ENCODE data around the gene KLHL29. TPM values are rescaled to one million over a fixed set of nuclear protein-coding genes. Genes with fewer than 3 reads are reported as not detected.

The KLHL29 gene
- total RNA-seq, 1 experiment from 2014 or later, result 12.2 TPM

- CTCF ChIA-PET, result no interaction called here
- H3K9me3 ChIP-seq (ENCODE audit: low read depth, low read length, poor library complexity, severe bottlenecking), result no peaks in the 10 kb centered on the region
- H3K27ac ChIP-seq (ENCODE audit: low read depth, low read length, poor library complexity, severe bottlenecking), result no peak overlapping the region
- BruUV-seq (replicated peaks), result no TSS peak
- no peaks in the 10 kb centered on the region for H3K4me1 ChIP-seq (ENCODE audit: insufficient read depth, low read length, poor library complexity, severe bottlenecking)
- no peak for DNase-seq (ENCODE audit: low spot score)
- TF ChIP-seq CTCF (conservative IDR thresholded peaks at IDR 0.05; ENCODE audit: low read depth, low read length) (no peak), EZH2 (IDR thresholded peaks at IDR 0.05; ENCODE audit: borderline replicate concordance, low read depth, low read length, poor library complexity, severe bottlenecking) (no peak)
- H3K27me3 ChIP-seq (replicated peaks; ENCODE audit: insufficient read depth, low read depth, low read length, poor library complexity), result no peaks in the 10 kb centered on the region
- intact Hi-C loops (cut with micrococcal nuclease; ENCODE audit: unreplicated experiment), result no loop called here
- no peak overlapping the region for H3K4me3 ChIP-seq (ENCODE audit: low read depth, low read length, poor library complexity, severe bottlenecking)
- H3K36me3 ChIP-seq (ENCODE audit: insufficient read depth, low read length, poor library complexity, severe bottlenecking), result no peaks in the 10 kb centered on the region
- POLR2A ChIA-PET (ENCODE audit: low non-redundant PET), result no interaction called here
Observed at GRCh38 chr2:23356711-23357110, 28.3 kb upstream of the KLHL29 start.

GRCh38 chr2:23359631-23360567, 25.1 kb upstream of the KLHL29 start:
- DNase-seq (ENCODE audit: low spot score), result no peak
- intact Hi-C loops (cut with micrococcal nuclease; ENCODE audit: unreplicated experiment), result no loop called here
- CTCF ChIA-PET, result no interaction called here
- Histone ChIP-seq H3K4me3 (ENCODE audit: low read depth, low read length, poor library complexity, severe bottlenecking) (no peak overlapping the region), H3K9me3 (ENCODE audit: low read depth, low read length, poor library complexity, severe bottlenecking) (no peaks in the 10 kb centered on the region), H3K36me3 (ENCODE audit: insufficient read depth, low read length, poor library complexity, severe bottlenecking) (no peaks in the 10 kb centered on the region), H3K4me1 (ENCODE audit: insufficient read depth, low read length, poor library complexity, severe bottlenecking) (no peaks in the 10 kb centered on the region), H3K27me3 (replicated peaks; ENCODE audit: insufficient read depth, low read depth, low read length, poor library complexity) (no peaks in the 10 kb centered on the region), H3K27ac (ENCODE audit: low read depth, low read length, poor library complexity, severe bottlenecking) (no peak overlapping the region)
- TF ChIP-seq EZH2 (IDR thresholded peaks at IDR 0.05; ENCODE audit: borderline replicate concordance, low read depth, low read length, poor library complexity, severe bottlenecking), result no peak
- no peak for TF ChIP-seq CTCF (conservative IDR thresholded peaks at IDR 0.05; ENCODE audit: low read depth, low read length)
- POLR2A ChIA-PET (ENCODE audit: low non-redundant PET), result no interaction called here
- no TSS peak for BruUV-seq (replicated peaks)

GRCh38 chr2:23360571-23361125, 24.3 kb upstream of the KLHL29 start:
- POLR2A ChIA-PET (ENCODE audit: low non-redundant PET), result no interaction called here

More at GRCh38 chr2:23360571-23361125, 24.3 kb upstream of the KLHL29 start:
- H3K27ac ChIP-seq (ENCODE audit: low read depth, low read length, poor library complexity, severe bottlenecking), result no peak overlapping the region
- no peak overlapping the region for H3K4me3 ChIP-seq (ENCODE audit: low read depth, low read length, poor library complexity, severe bottlenecking)
- no TSS peak for BruUV-seq (replicated peaks)
- CTCF ChIA-PET, result no interaction called here
- no peaks in the 10 kb centered on the region for H3K36me3 ChIP-seq (ENCODE audit: insufficient read depth, low read length, poor library complexity, severe bottlenecking)
- TF ChIP-seq EZH2 (IDR thresholded peaks at IDR 0.05; ENCODE audit: borderline replicate concordance, low read depth, low read length, poor library complexity, severe bottlenecking) (no peak), CTCF (conservative IDR thresholded peaks at IDR 0.05; ENCODE audit: low read depth, low read length) (no peak)
- H3K9me3 ChIP-seq (ENCODE audit: low read depth, low read length, poor library complexity, severe bottlenecking), result no peaks in the 10 kb centered on the region
- H3K27me3 ChIP-seq (replicated peaks; ENCODE audit: insufficient read depth, low read depth, low read length, poor library complexity), result no peaks in the 10 kb centered on the region
- intact Hi-C loops (cut with micrococcal nuclease; ENCODE audit: unreplicated experiment), result no loop called here
- DNase-seq (ENCODE audit: low spot score), result no peak
- H3K4me1 ChIP-seq (ENCODE audit: insufficient read depth, low read length, poor library complexity, severe bottlenecking), result no peaks in the 10 kb centered on the region
